ENCODE data around the gene ERP29. TPM values are rescaled to one million over a fixed set of nuclear protein-coding genes. Genes with fewer than 3 reads are reported as not detected.
"Not testable (repeated sequence)": the region's sequence is repeated elsewhere in the genome, so short reads cannot be mapped to it uniquely, and the experiment has no call there.

The ERP29 gene
- total RNA-seq, 1 donor from 2014 or later = 32.0 TPM

GRCh38 chr12:112035219-112035785, 22.1 kb downstream of the ERP29 start:
- DNase-seq (ENCODE audit: low spot score) = no peak

- not testable (repeated sequence) for DNase-seq (ENCODE audit: low spot score)
These were observed 23.4 kb downstream of the ERP29 start for GRCh38 chr12:112036614-112037013.

GRCh38 chr12:112046003-112046402, 32.8 kb downstream of the ERP29 start:
- DNase-seq (ENCODE audit: low spot score) = no peak

- DNase-seq (ENCODE audit: low spot score) = no peak
These were observed 36.1 kb downstream of the ERP29 start for GRCh38 chr12:112049351-112049750.

- DNase-seq (ENCODE audit: low spot score) = no peak
These were observed 47.9 kb downstream of the ERP29 start for GRCh38 chr12:112061137-112061536.

- no peak for DNase-seq (ENCODE audit: low spot score)
These were observed 50.0 kb downstream of the ERP29 start for GRCh38 chr12:112063273-112063672.

GRCh38 chr12:112066566-112066965, 53.3 kb downstream of the ERP29 start:
- DNase-seq (ENCODE audit: low spot score) = no peak

Other genes starting within 250 kb of the ERP29 start
- 11.3 TPM for gene ALDH2, start 246.5 kb upstream of the ERP29 start, total RNA-seq (ENCODE audit: insufficient read depth, low replicate concordance)
- 23.1 TPM for gene MAPKAPK5, start 171.2 kb upstream of the ERP29 start, total RNA-seq (ENCODE audit: insufficient read depth, low replicate concordance)
- 31.8 TPM for gene TMEM116, start 261 bp upstream of the ERP29 start, total RNA-seq (ENCODE audit: insufficient read depth, low replicate concordance)
- 22.9 TPM for gene NAA25, start 95.4 kb downstream of the ERP29 start, total RNA-seq (ENCODE audit: insufficient read depth, low replicate concordance)
- 22.4 TPM for gene TRAFD1, start 112.1 kb downstream of the ERP29 start, total RNA-seq (ENCODE audit: insufficient read depth, low replicate concordance)

All from umbilical cord (tissue), 2 donors.